ENCODE data around the gene KLKB1.
"Not testable (repeated sequence)": the region's sequence is repeated elsewhere in the genome, so short reads cannot be mapped to it uniquely, and the experiment has no call there.

KLKB1 gene

GRCh38 chr4:186260504-186261448 is 33.5 kb downstream of the KLKB1 start:
- no peak for TF ChIP-seq CTCF (IDR thresholded peaks at IDR 0.05; ENCODE audit: borderline replicate concordance, control extremely low read depth, extremely low read depth, insufficient read depth, missing control alignments)
- no peak for DNase-seq (ENCODE audit: low spot score)
- in situ Hi-C loops (cut with MboI; ENCODE audit: low sequenced_read_pairs, unreplicated experiment) = no loop called here

- in situ Hi-C loops (cut with MboI; ENCODE audit: low sequenced_read_pairs, unreplicated experiment) = no loop called here
- DNase-seq (ENCODE audit: low spot score) = no peak
- TF ChIP-seq CTCF (IDR thresholded peaks at IDR 0.05; ENCODE audit: borderline replicate concordance, control extremely low read depth, extremely low read depth, insufficient read depth, missing control alignments) = no peak
Measured at GRCh38 chr4:186264660-186265059, 37.4 kb downstream of the KLKB1 start.

GRCh38 chr4:186265250-186265649 is 37.9 kb downstream of the KLKB1 start:
- DNase-seq (ENCODE audit: low spot score); in situ Hi-C loops (cut with MboI; ENCODE audit: low sequenced_read_pairs, unreplicated experiment): not testable (repeated sequence)

- no peak for TF ChIP-seq CTCF (IDR thresholded peaks at IDR 0.05; ENCODE audit: borderline replicate concordance, control extremely low read depth, extremely low read depth, insufficient read depth, missing control alignments)
- in situ Hi-C loops (cut with MboI; ENCODE audit: low sequenced_read_pairs, unreplicated experiment) = no loop called here
- DNase-seq (ENCODE audit: low spot score) = no peak
Measured at GRCh38 chr4:186265683-186266652, 38.7 kb downstream of the KLKB1 start, which contains the start of gene F11. F11 (plus strand) TSS chr4:186266189; CDS start chr4:186267137, 948 bp downstream.

GRCh38 chr4:186266729-186267456 is 39.6 kb downstream of the KLKB1 start:
- in situ Hi-C loops (cut with MboI; ENCODE audit: low sequenced_read_pairs, unreplicated experiment) = no loop called here
- DNase-seq (ENCODE audit: low spot score) = no peak
- no peak for TF ChIP-seq CTCF (IDR thresholded peaks at IDR 0.05; ENCODE audit: borderline replicate concordance, control extremely low read depth, extremely low read depth, insufficient read depth, missing control alignments)

GRCh38 chr4:186271081-186271678 is 43.9 kb downstream of the KLKB1 start:
- in situ Hi-C loops (cut with MboI; ENCODE audit: low sequenced_read_pairs, unreplicated experiment) = no loop called here
- no peak for TF ChIP-seq CTCF (IDR thresholded peaks at IDR 0.05; ENCODE audit: borderline replicate concordance, control extremely low read depth, extremely low read depth, insufficient read depth, missing control alignments)
- DNase-seq (ENCODE audit: low spot score) = no peak
